GM12891 (cell line): Measurements from ENCODE around the gene HOOK2.

ENCODE experiments used
- POLR2AphosphoS5 ChIP-seq: IDR thresholded peaks from 2 replicates; pipeline ENCODE4 v1.6.1; 2011; ENCODE audit warnings: low read depth, low read length, control low read depth
- TAF1 ChIP-seq: IDR thresholded peaks from 2 replicates; pipeline ENCODE4 v1.6.1; 2011; ENCODE audit warnings: low read depth, low read length, control low read depth

- TF ChIP-seq TAF1 (no peak), POLR2AphosphoS5 (no peak)
Measured at GRCh38 chr19:12778905-12779161, 3.5 kb upstream of the HOOK2 start.
